GM18519 (cell line): ENCODE results near the gene OXT.
"Not testable (repeated sequence)": the region's sequence is repeated elsewhere in the genome, so short reads cannot be mapped to it uniquely, and the experiment has no call there.

Experiments
- ATAC-seq: cut with Tn5 transposase; IDR thresholded peaks from one replicate; pipeline ENCODE4 v1.9.1; 2021; ENCODE audit warnings: mild to moderate bottlenecking, moderate library complexity; ENCODE audit not compliant: unreplicated experiment, low FRiP score

OXT gene

DNA sequence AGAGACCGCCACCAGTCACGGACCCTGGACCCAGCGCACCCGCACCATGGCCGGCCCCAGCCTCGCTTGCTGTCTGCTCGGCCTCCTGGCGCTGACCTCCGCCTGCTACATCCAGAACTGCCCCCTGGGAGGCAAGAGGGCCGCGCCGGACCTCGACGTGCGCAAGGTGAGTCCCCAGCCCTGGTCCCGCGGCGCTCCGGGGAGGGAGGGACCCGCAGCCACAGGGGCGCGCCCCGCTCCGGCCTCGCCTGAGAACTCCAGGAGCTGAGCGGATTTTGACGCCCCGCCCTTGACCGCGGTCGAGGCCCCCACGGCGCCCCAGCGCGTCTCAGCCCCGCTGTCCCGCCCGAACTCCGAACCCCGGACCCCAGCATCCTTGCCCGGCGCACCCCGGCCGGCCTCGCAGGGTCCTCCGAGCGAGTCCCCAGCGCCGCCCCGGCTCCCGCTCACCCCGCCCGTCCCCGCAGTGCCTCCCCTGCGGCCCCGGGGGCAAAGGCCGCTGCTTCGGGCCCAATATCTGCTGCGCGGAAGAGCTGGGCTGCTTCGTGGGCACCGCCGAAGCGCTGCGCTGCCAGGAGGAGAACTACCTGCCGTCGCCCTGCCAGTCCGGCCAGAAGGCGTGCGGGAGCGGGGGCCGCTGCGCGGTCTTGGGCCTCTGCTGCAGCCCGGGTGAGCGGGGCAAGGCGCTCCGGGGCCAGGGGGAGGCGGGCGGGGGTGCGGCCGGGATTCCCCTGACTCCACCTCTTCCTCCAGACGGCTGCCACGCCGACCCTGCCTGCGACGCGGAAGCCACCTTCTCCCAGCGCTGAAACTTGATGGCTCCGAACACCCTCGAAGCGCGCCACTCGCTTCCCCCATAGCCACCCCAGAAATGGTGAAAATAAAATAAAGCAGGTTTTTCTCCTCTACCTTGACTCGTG lies at the start of gene OXT:
Gene OXT (plus strand): TSS at position 11 of the 920 bp plus-strand sequence. CDS start 36 bp downstream, at position 47.
- no peak for ATAC-seq

DNA sequence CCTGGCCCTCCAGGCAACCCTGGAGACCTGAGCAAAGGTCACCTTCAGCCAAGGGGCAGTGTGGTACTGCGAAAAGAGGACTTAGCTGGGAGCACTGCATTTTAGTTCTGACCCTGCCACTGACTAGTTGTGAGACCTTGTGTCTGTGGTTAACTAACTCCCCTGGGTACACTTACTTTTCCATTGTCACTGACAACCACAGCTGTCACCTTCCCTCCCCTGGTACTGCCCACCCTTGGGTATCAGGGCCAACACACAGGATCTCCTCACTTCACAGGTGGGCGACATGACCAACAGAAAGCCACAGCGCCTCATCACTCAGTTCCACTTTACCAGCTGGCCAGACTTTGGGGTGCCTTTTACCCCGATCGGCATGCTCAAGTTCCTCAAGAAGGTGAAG lies 49.6 kb upstream of the OXT start:
- no peak for ATAC-seq

DNA sequence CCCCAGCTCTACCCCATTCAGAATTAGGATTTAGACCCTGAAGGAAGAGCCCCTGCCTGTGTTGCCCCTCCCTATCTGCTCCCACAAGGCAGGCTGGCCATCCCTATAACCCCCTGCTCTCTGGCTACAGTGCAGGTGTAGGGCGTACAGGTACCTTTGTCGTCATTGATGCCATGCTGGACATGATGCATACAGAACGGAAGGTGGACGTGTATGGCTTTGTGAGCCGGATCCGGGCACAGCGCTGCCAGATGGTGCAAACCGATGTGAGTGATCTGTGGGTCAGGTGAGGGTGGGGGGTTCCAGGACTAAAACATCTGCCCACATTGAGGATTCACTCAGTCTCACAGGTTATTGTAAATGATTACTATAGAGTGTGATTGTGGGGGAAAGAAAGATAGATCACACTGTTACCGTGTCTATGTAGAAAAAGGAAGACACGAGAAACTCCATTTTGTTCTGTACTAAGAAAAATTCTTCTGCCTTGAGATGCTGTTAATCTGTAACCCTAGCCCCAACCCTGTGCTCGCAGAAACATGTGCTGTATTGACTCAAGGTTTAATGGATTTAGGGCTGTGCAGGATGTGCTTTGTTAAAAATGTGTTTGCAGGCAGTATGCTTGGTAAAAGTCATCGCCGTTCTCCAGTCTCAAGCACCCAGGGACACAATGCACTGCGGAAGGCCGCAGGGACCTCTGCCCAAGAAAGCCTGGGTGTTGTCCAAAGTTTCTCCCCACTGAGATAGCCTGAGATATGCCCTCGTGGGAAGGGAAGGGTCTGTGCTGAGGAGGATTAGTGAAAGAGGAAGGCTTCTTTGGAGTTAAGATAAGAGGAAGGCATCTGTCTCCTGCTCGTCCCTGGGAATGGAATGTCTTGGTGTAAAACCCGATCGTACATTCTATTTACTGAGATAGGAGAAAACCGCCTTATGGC lies 48.6 kb upstream of the OXT start:
- not testable (repeated sequence) for ATAC-seq

DNA sequence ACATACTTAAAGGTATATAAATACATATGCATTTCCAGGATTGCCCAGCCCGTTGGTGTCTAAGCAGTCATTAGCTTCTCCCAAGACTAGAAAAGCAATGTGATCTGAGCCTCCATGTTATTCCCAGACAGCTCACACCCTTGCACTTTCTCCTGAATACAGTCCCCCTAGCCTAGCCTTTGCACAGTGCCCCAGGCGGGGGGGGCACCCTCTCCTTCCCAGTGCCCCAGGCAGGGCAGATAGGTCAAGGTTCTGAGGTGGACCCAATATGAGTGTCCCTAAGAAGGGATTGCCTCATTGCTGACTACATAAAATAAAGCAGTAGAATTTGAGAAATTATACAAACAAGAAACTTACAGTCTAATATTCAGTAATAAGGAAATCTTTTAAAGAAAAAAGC lies 43.4 kb upstream of the OXT start:
- ATAC-seq: no peak

DNA sequence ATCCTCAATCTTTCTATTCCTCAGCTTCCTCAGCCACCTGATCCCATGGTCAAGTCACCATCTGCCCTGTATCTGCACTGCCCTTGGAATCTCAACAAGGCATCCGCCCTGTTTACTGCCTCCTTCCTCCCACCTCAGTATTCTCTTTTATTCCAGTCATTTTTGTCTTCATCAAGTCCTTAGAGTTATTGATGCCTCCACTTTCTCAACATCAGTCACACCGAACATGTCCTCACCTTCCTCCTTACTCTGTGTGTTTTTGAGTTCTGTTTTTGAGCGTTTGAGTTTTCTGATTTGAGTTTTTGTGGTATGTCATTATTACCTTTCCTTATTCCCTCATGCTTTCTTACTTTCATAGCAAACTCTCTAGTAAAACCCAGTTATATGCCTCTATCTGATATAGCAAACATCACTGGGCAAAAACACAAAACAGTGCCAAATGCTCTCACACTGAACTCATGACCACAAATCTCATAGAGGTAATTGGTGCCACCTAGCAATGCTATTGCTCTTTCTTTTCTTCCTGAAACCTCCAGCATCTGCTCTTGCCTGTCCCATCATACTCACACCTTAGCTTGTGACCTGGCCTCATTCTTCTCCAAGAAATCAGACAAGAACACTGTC lies 39.8 kb upstream of the OXT start:
- ATAC-seq: no peak

DNA sequence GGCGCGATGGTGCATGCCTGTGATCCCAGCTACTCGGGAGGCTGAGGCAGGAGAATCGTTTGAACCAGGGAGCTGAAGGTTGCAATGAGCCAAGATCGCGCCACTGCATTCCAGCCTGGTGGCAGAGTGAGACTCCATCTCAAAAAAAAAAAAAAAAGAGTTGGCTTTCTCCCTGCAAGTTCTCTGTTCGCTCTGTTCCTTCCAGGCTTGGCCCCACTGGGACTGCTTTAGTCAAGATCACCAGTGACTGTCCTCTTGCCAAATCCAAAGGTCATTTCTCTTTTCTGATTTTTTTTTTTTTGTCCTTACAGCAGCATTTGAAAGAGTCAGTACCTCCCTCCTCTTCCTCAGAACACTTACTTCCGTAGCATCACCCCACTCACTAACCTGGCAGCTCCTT lies 38.8 kb upstream of the OXT start:
- no peak for ATAC-seq

DNA sequence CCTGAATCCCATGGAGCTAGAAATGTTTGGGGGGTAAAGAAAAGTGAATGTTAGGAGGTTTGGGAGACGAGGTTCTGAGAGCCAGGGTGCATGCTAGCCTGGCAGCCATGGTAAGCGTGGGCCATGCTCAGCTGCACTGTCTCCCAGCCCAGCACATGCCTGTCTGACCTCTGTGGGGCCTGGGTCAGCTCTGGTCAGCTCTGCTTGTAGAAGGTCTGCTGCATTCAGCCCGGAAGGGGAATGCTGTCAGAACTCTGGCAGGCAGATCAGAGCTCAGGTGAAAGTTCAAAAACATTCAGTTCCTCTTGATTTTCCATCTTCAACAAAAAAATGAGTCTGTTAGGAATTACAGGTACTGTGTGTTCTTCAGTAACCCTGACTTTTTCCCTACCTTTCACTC lies 33.8 kb upstream of the OXT start:
- ATAC-seq: no peak

DNA sequence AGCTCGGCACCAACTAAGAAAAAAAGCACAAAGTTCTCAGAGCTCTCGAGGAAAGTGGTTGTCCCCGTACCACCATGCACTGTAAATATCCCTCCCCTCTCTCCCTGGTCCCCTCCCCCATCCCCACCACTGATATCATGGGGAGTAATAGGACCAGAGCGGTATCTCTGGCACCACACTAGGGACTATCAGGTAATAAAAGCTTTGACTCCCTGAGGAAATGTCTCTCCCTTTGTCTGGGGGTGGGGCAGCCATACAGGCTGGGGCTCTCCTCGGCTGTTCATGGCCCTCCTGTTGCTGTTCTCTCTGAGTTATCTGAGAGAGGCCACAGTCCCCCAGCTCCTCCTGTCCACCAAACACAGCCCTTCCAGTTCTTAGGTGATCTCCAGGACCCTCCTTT lies 33.0 kb upstream of the OXT start:
- ATAC-seq: no peak

DNA sequence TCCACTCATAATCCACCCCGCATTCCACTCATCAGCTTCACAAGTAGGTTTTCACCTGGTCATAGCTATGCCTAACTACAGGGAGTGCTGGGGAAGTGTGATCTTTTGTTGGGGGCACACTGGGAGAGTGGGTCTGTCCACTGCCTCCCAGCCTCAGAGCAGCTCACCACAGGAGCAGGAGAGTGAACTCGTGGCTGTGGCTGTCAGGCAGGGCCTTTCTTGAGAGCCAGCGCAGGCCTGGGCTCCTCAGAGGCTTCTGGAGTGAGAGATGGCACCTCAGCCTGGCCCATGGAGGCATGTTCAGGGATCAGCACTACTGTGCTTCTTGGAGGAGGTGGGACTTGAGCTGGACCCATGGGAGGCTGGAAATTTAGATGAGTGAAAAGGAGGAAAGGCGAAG lies 32.0 kb upstream of the OXT start:
- ATAC-seq: no peak

DNA sequence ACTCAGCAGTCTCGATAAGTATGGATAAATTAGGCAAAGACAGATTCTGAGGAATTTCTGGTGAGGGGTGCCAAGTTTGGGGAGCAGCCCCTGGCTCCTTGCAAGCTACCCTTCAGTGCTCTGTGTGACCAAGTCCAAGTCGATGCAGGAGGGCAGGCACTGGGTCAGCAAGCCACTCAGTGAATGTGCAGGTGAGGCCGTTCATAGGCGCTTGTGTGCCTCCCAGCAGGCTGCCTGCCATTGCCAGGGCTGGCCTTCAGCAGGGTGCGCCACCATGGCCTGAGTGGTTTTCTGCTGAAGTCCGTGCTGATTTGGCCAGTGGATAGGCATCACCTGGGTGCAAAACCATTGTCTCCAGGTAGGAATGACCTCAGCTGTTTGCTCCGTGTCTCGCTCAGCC lies 31.3 kb upstream of the OXT start:
- no peak for ATAC-seq

DNA sequence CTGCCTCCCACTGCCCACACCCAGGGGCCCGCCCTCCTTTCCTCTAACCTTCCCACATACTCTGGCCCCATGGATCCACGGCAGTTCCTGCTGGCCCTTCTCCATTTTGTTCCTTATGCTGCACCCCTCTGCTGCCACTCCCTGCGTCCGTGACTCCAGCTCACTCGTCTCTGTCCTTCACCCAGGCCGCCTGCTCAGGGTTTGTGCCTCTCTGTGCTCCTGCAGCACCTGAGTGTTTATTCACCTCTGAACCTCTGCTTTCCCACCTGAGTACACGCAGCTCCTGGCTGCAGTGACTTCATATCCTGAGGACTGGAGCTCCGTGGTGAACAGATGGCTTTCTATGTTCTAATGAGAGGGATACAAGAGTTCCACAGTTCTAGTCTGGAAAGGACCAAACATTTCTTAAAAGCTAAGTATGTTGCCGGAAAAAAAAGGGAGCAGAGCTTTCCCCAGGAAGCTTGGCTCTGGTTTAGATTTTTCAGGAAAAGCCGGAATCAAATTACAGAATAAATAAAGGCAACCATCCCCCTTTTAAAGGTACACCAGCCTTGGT lies 29.5 kb upstream of the OXT start:
- no peak for ATAC-seq

DNA sequence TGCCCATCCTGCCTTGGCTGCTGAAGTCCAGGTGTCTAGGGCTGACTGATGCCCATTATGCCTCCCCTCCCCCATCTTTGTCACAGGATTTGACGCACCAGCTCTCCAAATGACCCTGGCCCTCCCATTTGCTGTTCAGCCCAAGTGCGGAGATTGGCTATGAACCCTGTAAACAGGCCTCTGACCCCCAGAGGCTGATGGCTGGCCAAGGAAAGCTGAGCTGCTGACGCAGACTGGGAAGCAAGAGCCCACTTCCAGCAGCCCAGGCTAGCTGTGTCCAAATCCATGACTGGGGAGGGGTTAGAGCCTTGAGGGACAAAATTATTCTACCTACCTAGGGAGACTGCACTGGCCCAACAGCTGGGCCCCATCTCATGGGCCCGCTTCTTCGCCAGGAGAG lies 28.8 kb upstream of the OXT start:
- no peak for ATAC-seq

DNA sequence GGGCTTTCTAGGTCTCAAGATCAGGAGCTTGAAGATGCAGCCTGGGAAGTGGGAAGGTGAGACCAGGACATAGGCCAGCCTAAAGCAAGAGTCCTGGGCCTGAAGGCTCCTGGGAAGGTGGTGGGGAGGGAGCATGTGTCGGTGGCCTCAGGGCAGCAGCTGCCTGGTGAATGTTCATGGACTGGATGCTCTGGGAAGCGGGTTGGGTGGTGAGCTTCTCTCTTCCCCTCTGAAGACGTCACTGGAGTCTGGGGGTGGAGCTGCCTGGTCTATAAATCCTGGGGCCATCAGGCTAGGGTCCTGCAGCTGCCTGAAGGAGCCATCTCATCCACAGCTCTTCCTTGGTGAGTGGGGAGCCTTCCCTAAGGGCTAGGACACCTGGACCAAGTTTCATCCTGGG lies 28.1 kb upstream of the OXT start, which contains the start of gene GNRH2:
Gene GNRH2 (plus strand): TSS at position 301 of the 400 bp plus-strand sequence. CDS start 793 bp downstream, outside the sequence.
- ATAC-seq: no peak

DNA sequence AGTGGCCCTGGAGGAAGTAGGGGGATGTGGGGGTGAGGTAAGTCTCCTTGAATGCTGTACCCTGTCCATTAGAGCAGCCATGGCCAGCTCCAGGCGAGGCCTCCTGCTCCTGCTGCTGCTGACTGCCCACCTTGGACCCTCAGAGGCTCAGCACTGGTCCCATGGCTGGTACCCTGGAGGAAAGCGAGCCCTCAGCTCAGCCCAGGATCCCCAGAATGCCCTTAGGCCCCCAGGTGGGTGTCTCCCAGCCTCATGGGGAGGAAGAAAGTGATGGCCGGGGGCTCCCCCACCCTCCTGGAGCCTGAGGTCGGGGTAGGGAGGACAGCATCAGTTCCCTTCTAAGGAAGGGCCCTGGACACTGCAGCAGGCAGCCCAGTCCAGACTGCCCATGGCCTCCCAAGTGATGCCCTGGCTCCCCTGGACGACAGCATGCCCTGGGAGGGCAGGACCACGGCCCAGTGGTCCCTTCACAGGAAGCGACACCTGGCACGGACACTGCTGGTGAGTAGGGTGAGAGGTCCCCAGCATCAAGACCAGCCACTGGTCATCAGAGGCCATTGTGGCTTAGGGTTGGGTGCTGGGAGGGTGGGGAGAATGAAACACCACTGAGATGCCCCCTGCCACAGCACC lies 27.0 kb upstream of the OXT start:
- no peak for ATAC-seq

DNA sequence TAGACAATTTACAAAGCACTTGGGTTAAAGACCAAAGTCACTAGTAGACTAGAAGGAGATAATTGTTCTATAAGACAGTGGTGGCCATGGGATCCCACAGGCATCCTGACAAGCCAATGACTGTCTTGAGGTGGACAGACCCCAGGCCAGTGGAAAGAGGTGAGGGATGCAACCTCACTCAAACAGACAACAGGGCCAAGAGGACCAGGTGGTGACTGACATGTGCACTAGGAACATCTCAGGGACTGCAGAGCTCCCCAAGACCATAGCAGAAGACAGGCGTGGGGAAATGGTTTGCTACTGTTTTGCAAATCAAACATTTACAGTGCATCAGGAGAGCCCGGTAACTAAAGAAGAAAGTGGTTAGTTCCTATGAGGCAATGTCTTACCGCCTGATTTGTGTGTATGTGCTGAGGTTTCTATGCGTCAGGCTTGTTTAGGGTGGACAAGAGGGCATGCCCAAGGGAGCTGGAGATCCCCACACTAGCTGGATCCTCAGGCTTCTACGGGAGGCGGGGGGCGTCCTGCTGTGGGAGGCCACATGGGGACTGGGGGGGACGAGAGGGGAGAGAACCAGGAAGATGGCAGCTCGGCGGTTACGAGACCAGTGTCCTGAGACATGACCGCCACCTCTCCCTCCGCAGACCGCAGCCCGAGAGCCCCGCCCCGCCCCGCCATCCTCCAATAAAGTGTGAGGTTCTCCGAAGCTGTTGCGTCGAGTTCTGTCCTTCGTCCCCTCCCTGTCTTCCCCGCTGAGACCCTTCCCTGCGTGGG lies 26.2 kb upstream of the OXT start:
- peak; percentile 27 for ATAC-seq

DNA sequence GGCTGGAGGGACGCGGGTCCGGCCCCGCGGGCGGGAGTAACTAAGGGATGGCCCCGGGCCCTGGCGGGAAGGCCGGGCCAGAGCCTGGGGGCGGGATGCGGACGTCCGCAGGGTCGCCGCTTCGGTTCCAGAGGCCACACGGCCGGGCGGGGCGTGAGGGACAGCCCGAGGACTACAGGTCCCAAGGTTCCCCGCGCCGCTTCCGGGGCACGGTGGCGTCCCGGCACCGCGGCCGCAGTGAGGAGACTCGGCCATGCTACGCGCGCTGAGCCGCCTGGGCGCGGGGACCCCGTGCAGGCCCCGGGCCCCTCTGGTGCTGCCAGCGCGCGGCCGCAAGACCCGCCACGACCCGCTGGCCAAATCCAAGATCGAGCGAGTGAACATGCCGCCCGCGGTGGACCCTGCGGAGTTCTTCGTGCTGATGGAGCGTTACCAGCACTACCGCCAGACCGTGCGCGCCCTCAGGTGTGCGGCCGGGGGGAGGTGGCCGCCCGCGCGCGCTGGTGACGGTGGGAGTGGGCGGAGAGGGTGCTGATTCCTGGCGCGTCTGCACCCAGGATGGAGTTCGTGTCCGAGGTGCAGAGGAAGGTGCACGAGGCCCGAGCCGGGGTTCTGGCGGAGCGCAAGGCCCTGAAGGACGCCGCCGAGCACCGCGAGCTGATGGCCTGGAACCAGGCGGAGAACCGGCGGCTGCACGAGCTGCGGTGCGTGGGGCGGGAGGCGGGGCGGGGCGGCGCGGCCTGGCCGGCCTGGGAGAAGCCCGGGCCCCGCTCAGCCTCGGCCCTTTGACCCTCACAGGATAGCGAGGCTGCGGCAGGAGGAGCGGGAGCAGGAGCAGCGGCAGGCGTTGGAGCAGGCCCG lies 25.4 kb upstream of the OXT start, which contains the start of gene MRPS26:
Gene MRPS26 (plus strand): TSS at position 237 of the 861 bp plus-strand sequence. CDS start 17 bp downstream, at position 254.
- peak; percentile 76 for ATAC-seq

DNA sequence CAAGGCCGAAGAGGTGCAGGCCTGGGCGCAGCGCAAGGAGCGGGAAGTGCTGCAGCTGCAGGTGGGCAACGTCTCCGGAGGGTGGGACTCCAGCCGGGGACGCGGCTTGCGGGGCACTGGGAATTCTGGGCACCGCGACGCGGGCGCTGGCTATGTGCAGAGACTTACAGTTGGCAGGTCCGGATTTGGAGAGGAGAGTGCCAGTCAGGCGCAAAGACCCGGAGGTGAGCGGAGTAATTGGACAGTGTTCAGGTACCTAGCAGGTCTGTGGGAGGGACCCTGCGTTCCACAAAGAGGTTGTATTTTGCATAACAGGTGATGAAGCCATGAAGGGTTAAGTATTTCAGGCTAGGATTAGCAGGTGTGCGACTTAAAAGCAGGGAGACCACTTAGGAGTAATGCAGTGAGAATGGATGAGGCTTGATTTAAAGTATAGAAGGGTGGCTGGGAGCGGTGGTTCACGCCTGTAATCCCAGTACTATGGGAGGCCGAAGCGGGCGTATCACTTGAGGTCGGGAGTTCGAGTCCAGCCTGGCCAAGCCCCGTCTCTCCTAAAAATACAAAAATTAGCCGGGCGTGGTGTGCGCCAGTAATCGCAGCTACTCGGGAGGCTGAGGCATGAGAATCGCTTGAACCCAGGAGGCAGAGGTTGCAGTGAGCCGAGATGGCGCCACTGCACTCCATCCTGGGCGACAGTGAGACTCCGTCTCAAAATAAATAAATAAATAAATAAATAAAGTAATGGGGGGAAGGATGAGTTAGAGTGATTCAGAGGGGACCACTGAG lies 24.6 kb upstream of the OXT start:
- ATAC-seq: no peak
